ENCODE measurements around the gene MRPL10.

The MRPL10 gene

DNA sequence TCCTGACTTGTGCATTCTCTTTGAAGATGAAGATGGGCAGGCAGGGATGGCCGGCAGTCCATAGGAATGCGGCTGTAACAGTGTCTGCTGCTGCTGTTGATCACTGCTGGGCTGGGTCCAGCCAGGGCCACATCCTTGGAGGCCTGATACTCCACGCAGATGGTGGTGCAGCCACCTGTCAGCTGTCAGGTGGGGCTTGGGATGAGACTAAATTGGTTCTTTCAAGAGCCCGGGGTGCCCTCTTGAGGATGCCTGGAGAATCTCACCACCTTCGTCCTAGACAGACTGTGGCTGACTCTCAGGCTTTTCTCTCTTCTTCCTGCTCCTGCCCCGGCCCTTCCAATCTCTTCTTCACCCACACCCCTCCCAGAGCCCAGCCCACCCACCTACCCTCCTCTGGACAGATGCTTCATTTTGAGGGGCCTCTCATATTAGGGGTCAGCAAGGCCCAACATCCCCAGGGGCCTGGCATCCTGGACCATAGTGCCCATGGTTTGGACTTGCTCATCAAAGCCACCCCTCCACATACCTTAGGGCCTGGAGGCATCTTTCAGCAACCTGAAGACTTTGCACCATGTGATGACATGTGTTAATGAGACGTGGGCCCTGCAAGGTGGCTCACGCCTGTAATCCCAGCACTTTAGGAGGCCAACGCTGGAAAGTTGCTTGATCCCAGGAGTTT is 28.9 kb downstream of the MRPL10 start:
- H3K4me1 ChIP-seq (ENCODE audit: control insufficient read depth, insufficient read depth, low read length) = no peaks in the 10 kb centered on the region
- TF ChIP-seq KLF9 (tag by site-specific recombination; IDR thresholded peaks at IDR 0.05; ENCODE audit: low read depth) (no peak), ZNF10 (tag by site-specific recombination; IDR thresholded peaks at IDR 0.05) (no peak), ZFHX2 (tag by site-specific recombination; conservative IDR thresholded peaks at IDR 0.05) (no peak), ZBTB10 (tag by site-specific recombination; IDR thresholded peaks at IDR 0.05) (no peak), ZNF701 (tag by site-specific recombination; IDR thresholded peaks at IDR 0.05) (no peak), ZNF654 (tag by site-specific recombination; IDR thresholded peaks at IDR 0.05; ENCODE audit: low read depth) (peak; percentile 75), SCRT2 (tag by site-specific recombination; IDR thresholded peaks at IDR 0.05) (peak; percentile 90), ZNF140 (tag by site-specific recombination; IDR thresholded peaks at IDR 0.05) (no peak), ZNF174 (tag by site-specific recombination; IDR thresholded peaks at IDR 0.05) (no peak)
- H3K4me3 ChIP-seq (ENCODE audit: low read depth, low read length) = no peak overlapping the region
- ChIA-PET CTCF (interaction anchor here (0.6 to 2.2 kb wide), 20 partner anchors 8 to 573 kb away, joined by 3 to 7 read pairs (median 4); partner anchors contain the start of genes OSBPL7 and TBX21), POLR2A (no interaction called here)
- no peaks in the 10 kb centered on the region for H3K9me3 ChIP-seq (ENCODE audit: control insufficient read depth, insufficient read depth, low read depth, low read length)
- H3K27ac ChIP-seq (ENCODE audit: extremely low read depth, low read depth, low read length) = no peak overlapping the region
- peaks cover 0 to 10% of the 10 kb centered on the region in 2 experiments; a peak in 1 of 3 replicates for H3K36me3 ChIP-seq (ENCODE audit: control insufficient read depth in 2 of 2, insufficient read depth in 1 of 2, low read length in 2 of 2)

- H3K36me3 ChIP-seq (ENCODE audit: control insufficient read depth in 2 of 2, insufficient read depth in 1 of 2, low read length in 2 of 2) = peaks cover 0 to 4% of the 10 kb centered on the region in 2 experiments; a peak in 1 of 3 replicates
- ChIA-PET POLR2A (interaction anchor here (0.5 to 1.3 kb wide), 3 partner anchors 24 to 119 kb away, joined by 3 to 4 read pairs (median 3); partner anchors contain the start of genes LRRC46 and MRPL10), CTCF (interaction anchor here (0.6 to 2.2 kb wide), 23 partner anchors 8 to 572 kb away, joined by 3 to 7 read pairs (median 3); partner anchors contain the start of genes OSBPL7 and TBX21)
- no peak overlapping the region for H3K27ac ChIP-seq (ENCODE audit: extremely low read depth, low read depth, low read length)
- H3K4me3 ChIP-seq (ENCODE audit: low read depth, low read length) = no peak overlapping the region
- TF ChIP-seq MYNN (tag by site-specific recombination; IDR thresholded peaks at IDR 0.05; ENCODE audit: borderline replicate concordance) = no peak
- no peak for TF ChIP-seq ZFP37 (tag by site-specific recombination; IDR thresholded peaks at IDR 0.05)
- no peak for TF ChIP-seq BCL11A (tag by site-specific recombination; IDR thresholded peaks at IDR 0.05; ENCODE audit: low read depth)
- TF ChIP-seq ZNF707 (tag by site-specific recombination; IDR thresholded peaks at IDR 0.05) = no peak
- no peak for TF ChIP-seq ZNF548 (tag by site-specific recombination; IDR thresholded peaks at IDR 0.05)
- TF ChIP-seq ZBTB8A (tag by site-specific recombination; IDR thresholded peaks at IDR 0.05) = no peak
- TF ChIP-seq FEZF1 (tag by site-specific recombination; IDR thresholded peaks at IDR 0.05) = no peak
- TF ChIP-seq, protein P1, sequence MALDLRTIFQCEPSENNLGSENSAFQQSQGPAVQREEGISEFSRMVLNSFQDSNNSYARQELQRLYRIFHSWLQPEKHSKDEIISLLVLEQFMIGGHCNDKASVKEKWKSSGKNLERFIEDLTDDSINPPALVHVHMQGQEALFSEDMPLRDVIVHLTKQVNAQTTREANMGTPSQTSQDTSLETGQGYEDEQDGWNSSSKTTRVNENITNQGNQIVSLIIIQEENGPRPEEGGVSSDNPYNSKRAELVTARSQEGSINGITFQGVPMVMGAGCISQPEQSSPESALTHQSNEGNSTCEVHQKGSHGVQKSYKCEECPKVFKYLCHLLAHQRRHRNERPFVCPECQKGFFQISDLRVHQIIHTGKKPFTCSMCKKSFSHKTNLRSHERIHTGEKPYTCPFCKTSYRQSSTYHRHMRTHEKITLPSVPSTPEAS (tag by site-specific recombination; IDR thresholded peaks at IDR 0.05) = peak; percentile 85
- TF ChIP-seq SP7 (tag by site-specific recombination; IDR thresholded peaks at IDR 0.05) = no peak
- no peaks in the 10 kb centered on the region for H3K9me3 ChIP-seq (ENCODE audit: control insufficient read depth, insufficient read depth, low read depth, low read length)
- no peaks in the 10 kb centered on the region for H3K4me1 ChIP-seq (ENCODE audit: control insufficient read depth, insufficient read depth, low read length)
These were observed 29.4 kb downstream of the MRPL10 start for GRCh38 chr17:47801906-47802305.

Data from HEK293 (cell line).